ENCODE data around the gene BCAS1. TPM values are rescaled to one million over a fixed set of nuclear protein-coding genes. Genes with fewer than 3 reads are reported as not detected.

Gene BCAS1
- polyA plus RNA-seq, 1 of the 3 experiments (the other 2 are of a cell fraction) = not detected

- Histone ChIP-seq H3K27ac (ENCODE audit: low read depth in 2 of 2, low read length in 1 of 2) (no peak overlapping the region), H3K9me3 (no peaks in the 10 kb centered on the region), H3K9ac (no peak overlapping the region), H3K4me2 (no peak overlapping the region), H3K27me3 (ENCODE audit: insufficient read depth) (no peaks in the 10 kb centered on the region; the same call in 1 of the 2 replicates), H3K4me1 (ENCODE audit: control insufficient read depth in 1 of 2, insufficient read depth in 2 of 2, low read depth in 1 of 2, low read length in 1 of 2) (peaks cover 0 to 3% of the 10 kb centered on the region in 2 experiments; a peak in 1 of 4 replicates), H4K20me1 (ENCODE audit: insufficient read depth) (no peaks in the 10 kb centered on the region), H2AFZ (ENCODE audit: low read depth) (no peak overlapping the region), H3F3A (replicated peaks; ENCODE audit: insufficient read depth) (no peaks in the 10 kb centered on the region), H3K79me2 (ENCODE audit: insufficient read depth) (no peaks in the 10 kb centered on the region), H3K9me2 (no peaks in the 10 kb centered on the region), H3K4me3 (ENCODE audit: low read depth in 2 of 2, low read length in 1 of 2) (no peak overlapping the region), H3K36me3 (replicated peaks in 1 of 2; ENCODE audit: control insufficient read depth in 1 of 2, insufficient read depth in 2 of 2, low read length in 1 of 2) (no peaks in the 10 kb centered on the region)
- ChIA-PET CTCF (interaction anchor here (0.6 to 23.8 kb wide), 28 partner anchors 8 to 571 kb away, joined by 3 to 499 read pairs (median 4); partner anchors contain the start of gene PFDN4), POLR2A (no interaction called here)
- TF ChIP-seq ELF1 (IDR thresholded peaks at IDR 0.05) (no peak), TEAD4 (IDR thresholded peaks at IDR 0.05; ENCODE audit: borderline replicate concordance, insufficient read depth) (no peak), MXI1 (IDR thresholded peaks at IDR 0.05; ENCODE audit: low read depth, low read length) (no peak), ZBTB33 (IDR thresholded peaks at IDR 0.05; ENCODE audit: borderline replicate concordance, low read depth) (no peak), EZH2phosphoT487 (IDR thresholded peaks at IDR 0.05; ENCODE audit: borderline replicate concordance, low read depth) (no peak), NFIC (IDR thresholded peaks at IDR 0.05; ENCODE audit: borderline replicate concordance) (no peak), RFX5 (IDR thresholded peaks at IDR 0.05; ENCODE audit: low read length) (no peak), PBX3 (IDR thresholded peaks at IDR 0.05) (no peak), CHD2 (IDR thresholded peaks at IDR 0.05; ENCODE audit: low read length, partially characterized antibody) (no peak), FOXJ3 (CRISPR knock-in tag; IDR thresholded peaks at IDR 0.05) (no peak), EP300 (IDR thresholded peaks at IDR 0.05; ENCODE audit: borderline replicate concordance in 1 of 2, low read depth in 1 of 2, low read length in 1 of 2) (no peak), USF2 (IDR thresholded peaks at IDR 0.05; ENCODE audit: borderline replicate concordance, low read depth, low read length) (no peak), POLR2AphosphoS5 (IDR thresholded peaks at IDR 0.05; ENCODE audit: low read depth, low read length) (no peak), RAD21 (IDR thresholded peaks at IDR 0.05; ENCODE audit: low read length) (no peak), FOXM1 (IDR thresholded peaks at IDR 0.05; ENCODE audit: low read depth) (no peak), MAX (IDR thresholded peaks at IDR 0.05; ENCODE audit: low read depth) (no peak), REST (IDR thresholded peaks at IDR 0.05; ENCODE audit: low read depth, low read length) (no peak), MEF2A (IDR thresholded peaks at IDR 0.05; ENCODE audit: borderline replicate concordance, low read depth) (no peak)
- TF ChIP-seq, protein P1, sequence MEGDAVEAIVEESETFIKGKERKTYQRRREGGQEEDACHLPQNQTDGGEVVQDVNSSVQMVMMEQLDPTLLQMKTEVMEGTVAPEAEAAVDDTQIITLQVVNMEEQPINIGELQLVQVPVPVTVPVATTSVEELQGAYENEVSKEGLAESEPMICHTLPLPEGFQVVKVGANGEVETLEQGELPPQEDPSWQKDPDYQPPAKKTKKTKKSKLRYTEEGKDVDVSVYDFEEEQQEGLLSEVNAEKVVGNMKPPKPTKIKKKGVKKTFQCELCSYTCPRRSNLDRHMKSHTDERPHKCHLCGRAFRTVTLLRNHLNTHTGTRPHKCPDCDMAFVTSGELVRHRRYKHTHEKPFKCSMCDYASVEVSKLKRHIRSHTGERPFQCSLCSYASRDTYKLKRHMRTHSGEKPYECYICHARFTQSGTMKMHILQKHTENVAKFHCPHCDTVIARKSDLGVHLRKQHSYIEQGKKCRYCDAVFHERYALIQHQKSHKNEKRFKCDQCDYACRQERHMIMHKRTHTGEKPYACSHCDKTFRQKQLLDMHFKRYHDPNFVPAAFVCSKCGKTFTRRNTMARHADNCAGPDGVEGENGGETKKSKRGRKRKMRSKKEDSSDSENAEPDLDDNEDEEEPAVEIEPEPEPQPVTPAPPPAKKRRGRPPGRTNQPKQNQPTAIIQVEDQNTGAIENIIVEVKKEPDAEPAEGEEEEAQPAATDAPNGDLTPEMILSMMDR (IDR thresholded peaks at IDR 0.05) = no peak
- TF ChIP-seq, protein P2, sequence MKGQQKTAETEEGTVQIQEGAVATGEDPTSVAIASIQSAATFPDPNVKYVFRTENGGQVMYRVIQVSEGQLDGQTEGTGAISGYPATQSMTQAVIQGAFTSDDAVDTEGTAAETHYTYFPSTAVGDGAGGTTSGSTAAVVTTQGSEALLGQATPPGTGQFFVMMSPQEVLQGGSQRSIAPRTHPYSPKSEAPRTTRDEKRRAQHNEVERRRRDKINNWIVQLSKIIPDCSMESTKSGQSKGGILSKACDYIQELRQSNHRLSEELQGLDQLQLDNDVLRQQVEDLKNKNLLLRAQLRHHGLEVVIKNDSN (IDR thresholded peaks at IDR 0.05; ENCODE audit: borderline replicate concordance, low read depth) = no peak
- DNase-seq = no peak
- WGBS (ENCODE audit: low lambda C conversion rate) = 58% methylated on average over 2 of the region's 2 CpGs
Observed at GRCh38 chr20:54097236-54097529, 26.8 kb upstream of the BCAS1 start.

All from SK-N-SH (cell line).